ENCODE data around the gene TRAP1. TPM values are rescaled to one million over a fixed set of nuclear protein-coding genes. Genes with fewer than 3 reads are reported as not detected.

Gene TRAP1
- total RNA-seq, 1 experiment from 2014 or later, result 93.8 TPM

- no peak for DNase-seq (ENCODE audit: low spot score)
- in situ Hi-C loops (cut with HindIII; ENCODE audit: low sequenced_read_pairs), result no loop called here
Observed at GRCh38 chr16:3687021-3687420, 30.3 kb downstream of the TRAP1 start.

DNA sequence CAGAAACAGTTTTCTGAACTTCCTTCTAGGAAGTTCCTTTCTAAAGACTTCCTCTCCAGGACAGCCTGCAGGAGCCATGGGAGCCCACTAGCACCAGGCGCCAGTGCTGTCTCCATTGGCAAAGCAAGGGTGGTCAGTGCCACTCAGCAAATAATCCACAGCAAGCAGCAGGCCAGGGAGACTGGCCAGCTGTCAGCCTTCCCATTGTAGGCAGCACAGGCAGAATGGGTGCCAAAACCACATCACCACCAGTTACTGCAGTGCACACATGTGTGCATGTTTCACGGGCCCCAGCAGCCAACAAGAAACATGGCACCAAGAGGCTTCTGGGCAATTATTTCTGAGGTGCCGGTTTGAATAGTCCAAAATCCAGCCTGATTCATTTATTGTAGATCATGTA is 36.1 kb downstream of the TRAP1 start:
- no peak for DNase-seq (ENCODE audit: low spot score)
- in situ Hi-C loops (cut with HindIII; ENCODE audit: low sequenced_read_pairs), result no loop called here

DNA sequence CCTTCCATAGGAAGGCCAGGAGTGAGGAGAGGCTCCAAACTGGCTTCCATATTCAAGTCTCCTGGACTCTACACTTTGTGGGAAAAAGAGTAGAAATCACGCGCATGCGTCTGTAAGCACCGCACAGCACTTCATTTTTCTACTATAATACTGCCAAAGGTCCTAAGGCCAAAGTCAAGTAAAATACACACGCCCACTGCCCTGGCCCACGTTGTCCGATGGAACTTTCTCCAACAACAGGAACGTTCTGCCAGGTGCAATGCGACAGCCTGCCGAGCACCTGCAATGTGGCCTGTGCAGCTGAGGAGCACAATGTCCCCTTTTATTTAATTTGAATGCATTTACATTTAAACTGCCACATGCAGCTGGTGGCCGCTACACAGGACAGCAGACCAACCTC is 39.3 kb downstream of the TRAP1 start:
- in situ Hi-C loops (cut with HindIII; ENCODE audit: low sequenced_read_pairs), result no loop called here
- no peak for DNase-seq (ENCODE audit: low spot score)

DNA sequence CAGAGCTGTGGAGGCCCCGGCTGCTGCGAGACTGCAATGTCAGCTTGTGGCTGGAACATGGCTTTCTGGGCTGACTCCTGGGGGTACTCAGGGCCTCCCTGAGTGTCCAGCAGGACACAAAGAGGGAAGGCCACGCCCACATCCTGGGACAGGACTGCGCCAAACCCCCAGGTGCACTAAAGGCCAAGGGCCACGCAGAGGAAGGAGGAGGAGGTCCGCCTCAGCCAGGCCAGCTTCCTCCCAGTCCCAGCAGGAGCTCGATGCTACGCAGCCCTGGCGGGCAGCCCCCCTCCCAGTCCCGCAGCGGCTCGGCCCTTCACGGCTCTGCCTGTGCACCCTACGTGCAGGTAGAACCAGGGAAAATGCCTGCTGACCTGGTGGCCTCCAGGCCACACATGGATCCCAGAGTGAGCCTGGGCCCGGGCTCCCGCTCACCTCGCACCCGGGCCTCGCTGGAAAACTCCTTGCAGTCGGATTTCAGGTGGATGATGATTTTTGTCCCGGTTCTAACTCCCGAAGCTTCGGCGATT is 41.7 kb downstream of the TRAP1 start:
- in situ Hi-C loops (cut with HindIII; ENCODE audit: low sequenced_read_pairs), result no loop called here

DNA sequence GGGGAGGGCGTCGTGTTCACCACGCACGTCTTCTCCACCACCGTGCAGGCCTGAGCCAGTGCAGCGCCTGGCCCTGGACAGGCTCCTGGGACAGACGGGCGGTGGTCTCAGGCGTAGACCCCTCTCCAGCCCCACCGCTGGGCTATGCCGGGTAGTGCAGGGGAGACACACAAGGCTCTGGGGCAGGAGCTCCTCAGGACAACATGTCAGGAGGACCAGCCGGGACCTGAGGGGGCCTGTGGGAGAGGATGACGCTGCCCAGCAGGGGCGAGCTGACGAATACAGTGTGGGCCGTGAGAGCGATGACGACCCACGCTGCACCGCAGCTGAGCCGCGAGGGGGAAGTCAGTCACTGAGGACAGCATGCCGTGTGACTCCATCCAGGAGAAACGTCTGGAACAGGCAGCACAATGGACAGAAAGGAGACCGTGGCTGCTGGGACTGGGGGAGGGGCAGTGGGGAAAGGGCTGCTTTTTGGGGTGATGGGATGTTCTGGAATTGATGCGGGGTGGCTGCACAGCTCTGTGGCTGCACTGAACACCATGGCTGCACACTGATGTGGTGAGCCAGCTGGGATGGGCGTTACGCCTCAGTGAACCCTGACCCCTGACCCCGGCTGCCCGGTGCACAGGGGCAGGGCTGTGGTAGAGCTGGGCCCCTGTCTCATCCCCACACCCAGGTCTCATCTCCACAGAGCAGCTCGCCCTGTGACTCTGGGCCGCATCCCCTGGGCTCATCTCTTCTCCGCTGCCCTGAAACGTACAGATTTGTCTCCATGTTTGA is 42.6 kb downstream of the TRAP1 start:
- in situ Hi-C loops (cut with HindIII; ENCODE audit: low sequenced_read_pairs), result no loop called here
- no peak for DNase-seq (ENCODE audit: low spot score)

More for the DNA sequence above, 41.7 kb downstream of the TRAP1 start:
- no peak for DNase-seq (ENCODE audit: low spot score)

DNA sequence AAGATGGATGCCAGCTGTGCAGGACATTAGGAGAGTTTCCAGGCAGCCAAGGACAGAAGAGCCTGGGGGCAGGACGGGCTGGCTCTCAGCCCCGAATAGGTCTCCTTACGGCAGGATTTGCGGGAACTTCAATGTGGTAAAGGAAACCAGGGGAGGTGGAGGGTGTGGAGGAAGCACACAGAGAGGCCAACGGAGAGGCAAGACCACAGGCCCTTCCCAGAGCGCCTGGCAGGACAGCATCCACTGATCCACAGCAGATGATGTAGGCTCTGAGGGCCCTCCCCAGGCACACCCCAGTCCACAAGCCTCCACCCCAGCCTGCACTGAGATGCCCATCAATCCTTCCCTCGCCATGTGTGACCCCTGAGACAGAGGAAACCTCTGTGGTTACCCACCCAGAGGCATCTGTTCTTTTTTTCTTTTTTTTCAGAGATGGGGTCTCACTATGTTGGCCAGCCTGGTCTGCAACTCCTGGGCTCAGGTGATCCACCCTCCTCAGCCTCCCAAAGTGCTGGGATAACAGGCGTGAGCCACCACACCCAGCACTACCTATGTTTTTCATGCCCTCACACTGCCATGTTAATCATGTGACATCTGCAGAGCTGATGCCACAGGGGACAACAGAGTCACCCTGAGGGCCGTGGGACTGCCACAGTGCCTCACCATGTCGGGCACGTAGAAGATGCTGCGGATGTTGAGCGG is 43.5 kb downstream of the TRAP1 start:
- DNase-seq (ENCODE audit: low spot score), result no peak
- in situ Hi-C loops (cut with HindIII; ENCODE audit: low sequenced_read_pairs), result no loop called here

GRCh38 chr16:3673201-3673600 is 44.1 kb downstream of the TRAP1 start:
- in situ Hi-C loops (cut with HindIII; ENCODE audit: low sequenced_read_pairs), result no loop called here
- no peak for DNase-seq (ENCODE audit: low spot score)

GRCh38 chr16:3672571-3673041 is 44.7 kb downstream of the TRAP1 start:
- no peak for DNase-seq (ENCODE audit: low spot score)
- in situ Hi-C loops (cut with HindIII; ENCODE audit: low sequenced_read_pairs), result no loop called here

DNA sequence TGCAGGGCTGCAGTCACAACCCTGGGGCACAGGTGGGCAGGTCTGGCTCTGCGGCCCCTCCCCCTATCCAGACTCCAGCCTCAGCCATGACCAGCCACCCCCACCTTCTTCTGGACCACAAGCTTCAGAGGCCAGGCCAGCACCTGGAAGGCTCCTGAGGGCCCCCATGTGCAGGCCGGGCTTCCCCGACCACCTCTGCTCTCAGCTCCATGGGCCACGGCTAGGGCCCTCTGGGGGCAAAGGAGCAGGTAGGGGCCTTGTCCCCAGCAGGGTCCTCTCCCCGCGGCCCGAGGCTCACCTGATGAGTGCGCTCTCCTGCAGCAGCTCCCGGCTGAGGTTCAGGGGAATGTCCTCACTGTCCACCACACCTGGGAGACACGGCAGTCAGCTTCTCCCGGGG is 45.9 kb downstream of the TRAP1 start:
- in situ Hi-C loops (cut with HindIII; ENCODE audit: low sequenced_read_pairs), result no loop called here
- no peak for DNase-seq (ENCODE audit: low spot score)

GRCh38 chr16:3670711-3671110 is 46.6 kb downstream of the TRAP1 start:
- in situ Hi-C loops (cut with HindIII; ENCODE audit: low sequenced_read_pairs), result no loop called here

DNA sequence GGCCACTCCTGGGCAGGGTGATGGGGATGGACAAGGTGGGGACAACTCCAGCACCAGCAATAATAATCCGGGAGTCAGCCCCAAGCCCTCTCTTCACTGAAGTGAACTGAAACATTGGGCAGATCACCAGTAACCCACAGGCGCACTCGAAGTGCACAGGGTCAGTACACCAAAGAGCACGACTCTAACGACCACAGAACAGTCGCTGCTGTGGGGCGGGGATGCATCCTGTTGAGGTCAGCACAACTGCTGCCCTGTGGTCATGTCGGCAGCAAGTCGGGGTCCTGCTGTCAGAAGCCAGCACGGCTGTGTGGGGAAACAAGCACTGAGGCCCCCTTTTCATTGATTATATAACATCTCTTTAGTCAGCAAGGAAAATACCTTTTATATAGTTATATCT is 48.2 kb downstream of the TRAP1 start:
- in situ Hi-C loops (cut with HindIII; ENCODE audit: low sequenced_read_pairs), result no loop called here

More at GRCh38 chr16:3670711-3671110, 46.6 kb downstream of the TRAP1 start:
- DNase-seq (ENCODE audit: low spot score), result no peak

GRCh38 chr16:3668626-3669025 is 48.7 kb downstream of the TRAP1 start:
- in situ Hi-C loops (cut with HindIII; ENCODE audit: low sequenced_read_pairs), result no loop called here
- DNase-seq (ENCODE audit: low spot score), result no peak

More for the DNA sequence above, 48.2 kb downstream of the TRAP1 start:
- DNase-seq (ENCODE audit: low spot score), result no peak

- in situ Hi-C loops (cut with HindIII; ENCODE audit: low sequenced_read_pairs), result no loop called here
- DNase-seq (ENCODE audit: low spot score), result no peak
Observed at GRCh38 chr16:3665508-3665907, 51.8 kb downstream of the TRAP1 start.

GRCh38 chr16:3664187-3664896 is 53.0 kb downstream of the TRAP1 start:
- DNase-seq (ENCODE audit: low spot score), result no peak
- in situ Hi-C loops (cut with HindIII; ENCODE audit: low sequenced_read_pairs), result no loop called here

- in situ Hi-C loops (cut with HindIII; ENCODE audit: low sequenced_read_pairs), result no loop called here
- no peak for DNase-seq (ENCODE audit: low spot score)
Observed at GRCh38 chr16:3662601-3663000, 54.7 kb downstream of the TRAP1 start.

- in situ Hi-C loops (cut with HindIII; ENCODE audit: low sequenced_read_pairs), result no loop called here
- DNase-seq (ENCODE audit: low spot score), result no peak
Observed at GRCh38 chr16:3661922-3662321, 55.4 kb downstream of the TRAP1 start.

DNA sequence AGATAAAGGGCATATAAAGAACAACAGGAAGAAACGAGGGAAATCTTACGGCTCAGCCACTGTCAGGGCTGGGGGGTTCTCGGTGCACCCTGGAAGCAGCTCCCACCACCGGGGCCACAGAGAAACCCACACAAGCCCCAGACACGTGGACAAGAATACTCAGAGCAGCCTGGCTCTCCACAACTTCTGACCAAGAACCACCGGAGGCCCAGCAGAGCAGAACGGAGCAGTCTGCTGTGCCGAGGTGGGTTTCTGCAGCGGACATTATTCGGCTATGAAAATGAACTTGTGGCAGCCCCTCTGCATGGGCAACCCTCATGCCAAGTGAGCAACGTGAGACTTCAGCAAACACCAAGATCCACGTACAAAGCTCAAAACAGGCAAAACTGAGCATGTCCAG is 56.0 kb downstream of the TRAP1 start:
- DNase-seq (ENCODE audit: low spot score), result no peak
- in situ Hi-C loops (cut with HindIII; ENCODE audit: low sequenced_read_pairs), result no loop called here

DNA sequence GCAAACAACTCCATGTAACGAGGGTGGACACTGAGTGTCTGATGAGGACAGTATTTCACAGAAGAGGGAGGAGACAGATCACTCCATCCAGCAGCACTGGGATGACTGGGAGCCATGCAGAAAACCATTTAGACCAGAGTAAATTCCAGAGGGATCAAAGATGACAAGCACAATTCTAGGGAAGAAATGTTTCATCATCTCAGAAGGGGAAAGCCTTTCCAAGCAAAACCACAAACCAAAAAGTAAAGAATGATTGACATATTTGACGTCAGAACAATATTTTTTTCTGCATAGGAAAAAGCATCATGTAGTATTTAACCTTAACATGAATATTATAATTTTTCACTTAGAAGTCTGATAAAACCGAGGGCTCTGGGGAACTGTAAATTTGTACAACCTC is 58.1 kb downstream of the TRAP1 start:
- DNase-seq (ENCODE audit: low spot score), result no peak
- in situ Hi-C loops (cut with HindIII; ENCODE audit: low sequenced_read_pairs), result no loop called here

- no peak for DNase-seq (ENCODE audit: low spot score)
- in situ Hi-C loops (cut with HindIII; ENCODE audit: low sequenced_read_pairs), result no loop called here
Observed at GRCh38 chr16:3656491-3657468, 60.5 kb downstream of the TRAP1 start.
